A673 (cell line): ENCODE measurements around the gene ELF3. TPM values are rescaled to one million over a fixed set of nuclear protein-coding genes. Genes with fewer than 3 reads are reported as not detected.
A peak's percentile ranks its signal among the peaks of the same experiment; 100 is the strongest.

Source experiments
- BruUV-seq: library from RNA; stranded (reverse); fragments of 400-500 nt; replicated peaks from 2 replicates; lab custom pipeline; 2021; lab: Mats Ljungman, UMichigan
- CTCF ChIA-PET: fragments of 300-600 bp; sonication (Branson Sonifier 250); formaldehyde crosslinking; loops from one replicate; lab custom pipeline; 2022; ENCODE audit warnings: antibody characterized with exemption; lab: Charles Lee
- POLR2A ChIA-PET: fragments of 300-600 bp; sonication (Branson Sonifier 250); formaldehyde crosslinking; loops from one replicate; lab custom pipeline; 2022; ENCODE audit warnings: antibody characterized with exemption; ENCODE audit not compliant: low non-redundant PET; lab: Charles Lee
- DNase-seq: peaks from one replicate; pipeline ENCODE4 v3.0.0-alpha.2; 2015; ENCODE audit warnings: low spot score
- H3K27ac ChIP-seq: fragments of 200-600 bp; sonication (generic); 2 replicates; pipeline ENCODE4 v1.5.1; 2016; ENCODE audit warnings: mixed run types, low read depth, mild to moderate bottlenecking, mixed read lengths, antibody characterized with exemption, low read length; ENCODE audit not compliant: poor library complexity, severe bottlenecking
- H3K27me3 ChIP-seq: fragments of 200-600 bp; sonication (generic); replicated peaks from 2 replicates; pipeline ENCODE4 v1.6.1; 2017; ENCODE audit warnings: mixed run types, low read depth, mild to moderate bottlenecking, mixed read lengths, antibody characterized with exemption, low read length; ENCODE audit not compliant: insufficient read depth, poor library complexity
- H3K36me3 ChIP-seq: fragments of 200-600 bp; sonication (generic); 2 replicates; pipeline ENCODE4 v1.6.1; 2016; ENCODE audit warnings: mixed run types, mild to moderate bottlenecking, mixed read lengths, antibody characterized with exemption, low read length; ENCODE audit not compliant: insufficient read depth, poor library complexity, severe bottlenecking
- H3K4me1 ChIP-seq: fragments of 200-600 bp; sonication (generic); 2 replicates; pipeline ENCODE4 v1.6.1; 2017; ENCODE audit warnings: mixed run types, mild to moderate bottlenecking, mixed read lengths, antibody characterized with exemption, low read length; ENCODE audit not compliant: insufficient read depth, poor library complexity, severe bottlenecking
- H3K4me3 ChIP-seq: fragments of 200-600 bp; sonication (generic); 2 replicates; pipeline ENCODE4 v1.5.1; 2016; ENCODE audit warnings: low read depth, mixed run types, mild to moderate bottlenecking, mixed read lengths, low read length; ENCODE audit not compliant: poor library complexity, severe bottlenecking
- H3K9me3 ChIP-seq: fragments of 200-600 bp; sonication (generic); 2 replicates; pipeline ENCODE4 v1.6.1; 2016; ENCODE audit warnings: mixed run types, low read depth, mild to moderate bottlenecking, mixed read lengths, antibody characterized with exemption, low read length; ENCODE audit not compliant: poor library complexity, severe bottlenecking
- CTCF ChIP-seq: fragments of 300-800, 200-600 bp; sonication (generic); conservative IDR thresholded peaks from 2 replicates; pipeline ENCODE4 v1.5.1; 2017; ENCODE audit warnings: low read depth, mild to moderate bottlenecking, antibody characterized with exemption, low read length, moderate library complexity, mixed read lengths
- EZH2 ChIP-seq: fragments of 200-600 bp; sonication (generic); IDR thresholded peaks from 2 replicates; pipeline ENCODE4 v1.6.1; 2017; ENCODE audit warnings: borderline replicate concordance, low read depth, mild to moderate bottlenecking, mixed read lengths, antibody characterized with exemption, low read length; ENCODE audit not compliant: poor library complexity, severe bottlenecking
- intact Hi-C: fragments of 100-400 bp; cut with micrococcal nuclease; formaldehyde crosslinking; loops from one replicate; pipeline ENCODE4 v1.10.0; 2022; ENCODE audit not compliant: unreplicated experiment
- total RNA-seq: library from RNA; stranded (reverse); gene quantifications from 2 replicates; pipeline ENCODE4 v1.2.3, GENCODE V29; 2021

ELF3 gene
- total RNA-seq, 1 experiment from 2014 or later: 0.56 TPM

DNA sequence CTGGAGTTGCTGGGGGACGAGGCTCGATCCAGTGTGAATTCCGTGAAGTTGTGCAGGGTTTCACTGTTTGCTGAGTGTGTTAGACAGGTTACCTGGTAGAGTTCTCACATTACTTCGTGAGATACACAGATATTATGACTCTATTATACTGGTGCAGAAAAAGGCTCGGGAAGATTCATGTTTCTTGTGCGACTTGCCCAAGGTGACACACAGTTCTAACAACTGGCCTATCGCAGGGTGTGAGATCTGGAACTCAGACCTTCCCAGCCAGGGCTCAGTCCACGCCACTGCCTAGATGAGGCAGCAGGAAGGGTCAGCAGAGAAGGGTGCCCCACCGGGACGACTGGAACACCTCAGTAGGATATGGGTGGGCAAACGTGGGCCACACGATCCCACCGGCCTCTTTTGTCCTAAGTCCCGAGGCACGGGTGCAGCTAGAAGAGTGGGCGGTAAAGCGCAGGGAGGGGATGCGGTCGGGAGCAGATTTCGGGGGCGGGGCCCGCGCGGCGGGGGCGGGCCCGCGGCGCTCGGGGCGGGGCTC is 28.2 kb upstream of the ELF3 start:
- Histone ChIP-seq H3K4me3 (peak overlapping the region; percentile 99), H3K27me3 (no peaks in the 10 kb centered on the region), H3K27ac (no peak overlapping the region), H3K36me3 (no peaks in the 10 kb centered on the region), H3K9me3 (no peaks in the 10 kb centered on the region), H3K4me1 (peaks cover 10% of the 10 kb centered on the region)
- CTCF ChIA-PET: interaction anchor here (0.6 to 1.2 kb wide), 2 partner anchors 18 to 470 kb away, joined by 4 to 5 read pairs; no protein-coding TSS in a partner anchor
- DNase-seq: peak; percentile 74
- POLR2A ChIA-PET: no interaction called here
- intact Hi-C loops: no loop called here
- BruUV-seq: no TSS peak
- TF ChIP-seq CTCF (no peak), EZH2 (no peak)

DNA sequence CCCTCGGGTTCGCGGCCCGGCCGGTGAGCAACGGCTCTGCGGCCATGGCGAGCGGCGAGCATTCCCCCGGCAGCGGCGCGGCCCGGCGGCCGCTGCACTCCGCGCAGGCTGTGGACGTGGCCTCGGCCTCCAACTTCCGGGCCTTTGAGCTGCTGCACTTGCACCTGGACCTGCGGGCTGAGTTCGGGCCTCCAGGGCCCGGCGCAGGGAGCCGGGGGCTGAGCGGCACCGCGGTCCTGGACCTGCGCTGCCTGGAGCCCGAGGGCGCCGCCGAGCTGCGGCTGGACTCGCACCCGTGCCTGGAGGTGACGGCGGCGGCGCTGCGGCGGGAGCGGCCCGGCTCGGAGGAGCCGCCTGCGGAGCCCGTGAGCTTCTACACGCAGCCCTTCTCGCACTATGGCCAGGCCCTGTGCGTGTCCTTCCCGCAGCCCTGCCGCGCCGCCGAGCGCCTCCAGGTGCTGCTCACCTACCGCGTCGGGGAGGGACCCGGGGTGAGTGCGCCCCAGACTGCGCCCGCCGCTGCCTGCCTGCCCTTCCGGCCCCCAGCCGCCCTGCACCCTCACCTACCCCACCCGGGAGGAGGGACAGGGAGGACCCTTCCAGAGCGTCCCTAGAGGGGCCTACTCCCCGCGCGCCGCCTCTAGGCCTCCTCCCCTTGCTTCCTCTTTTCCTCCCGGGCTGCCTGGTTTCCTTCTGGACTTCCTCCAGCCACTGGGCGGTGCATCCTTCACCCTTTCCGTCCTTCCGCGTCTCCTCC is 27.6 kb upstream of the ELF3 start, which contains the start of gene RNPEP:
Gene RNPEP, plus strand, starts transcription at position 26 of the 757 bp plus-strand sequence. Its CDS starts 19 bp downstream, at position 45.
- DNase-seq: peak; percentile 55
- ChIA-PET CTCF (interaction anchor here (0.6 kb wide), 1 partner anchor 470 kb away, joined by 4 read pairs; no protein-coding TSS in a partner anchor), POLR2A (interaction anchor here (0.7 kb wide), 1 partner anchor 410 kb away, joined by 3 read pairs; no protein-coding TSS in a partner anchor)
- Histone ChIP-seq H3K27me3 (no peaks in the 10 kb centered on the region), H3K9me3 (no peaks in the 10 kb centered on the region), H3K36me3 (no peaks in the 10 kb centered on the region), H3K27ac (peak within 1 kb of the TSS; percentile 79), H3K4me1 (peaks cover 10% of the 10 kb centered on the region), H3K4me3 (peak within 1 kb of the TSS; percentile 99)
- no peak for TF ChIP-seq EZH2
- TF ChIP-seq CTCF: no peak
- BruUV-seq: no TSS peak
- intact Hi-C loops: no loop called here

DNA sequence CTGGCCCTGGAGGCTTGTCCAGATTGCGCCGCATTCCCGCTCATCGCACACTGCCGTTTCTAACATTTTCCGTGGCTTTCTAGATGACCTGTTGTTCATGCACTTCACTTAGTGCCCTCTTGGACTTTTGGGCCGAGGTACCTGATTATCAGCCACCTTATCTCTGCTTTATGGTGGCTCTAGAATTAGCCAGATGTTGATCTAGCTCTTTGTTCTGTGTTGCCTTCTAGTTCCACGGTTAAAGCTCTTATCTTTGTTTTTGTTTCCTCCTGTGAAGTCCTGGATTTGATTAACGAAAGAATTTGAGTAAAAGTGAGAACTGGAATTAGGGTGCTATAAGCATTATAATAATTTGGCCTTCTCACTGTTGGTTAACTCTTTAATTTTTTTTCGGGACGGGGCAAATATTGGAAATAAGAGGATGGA is 27.0 kb upstream of the ELF3 start:
- Histone ChIP-seq H3K27ac (peak overlapping the region; percentile 79), H3K4me1 (peaks cover 10% of the 10 kb centered on the region), H3K4me3 (peak overlapping the region; percentile 99), H3K27me3 (no peaks in the 10 kb centered on the region), H3K9me3 (no peaks in the 10 kb centered on the region), H3K36me3 (no peaks in the 10 kb centered on the region)
- DNase-seq: no peak
- CTCF ChIA-PET: interaction anchor here (0.9 kb wide), 1 partner anchor 454 kb away, joined by 3 read pairs; no protein-coding TSS in a partner anchor
- no peak for TF ChIP-seq CTCF
- no peak for TF ChIP-seq EZH2
- intact Hi-C loops: no loop called here
- no TSS peak for BruUV-seq
- POLR2A ChIA-PET: interaction anchor here (0.7 kb wide), 1 partner anchor 410 kb away, joined by 3 read pairs; no protein-coding TSS in a partner anchor
